ENCODE measurements around the gene RBM33.

RBM33 gene

GRCh38 chr7:155745737-155746136 lies 101.3 kb downstream of the RBM33 start:
- no peak for DNase-seq (ENCODE audit: low read depth in 2 of 2)

- DNase-seq (ENCODE audit: low read depth in 2 of 2), result no peak
Observed at GRCh38 chr7:155746188-155746587, 101.7 kb downstream of the RBM33 start.

GRCh38 chr7:155747209-155747608 lies 102.7 kb downstream of the RBM33 start:
- DNase-seq (ENCODE audit: low read depth in 2 of 2), result no peak

- no peak for DNase-seq (ENCODE audit: low read depth in 2 of 2)
Observed at GRCh38 chr7:155749578-155749977, 105.1 kb downstream of the RBM33 start.

- no peak for DNase-seq (ENCODE audit: low read depth in 2 of 2)
Observed at GRCh38 chr7:155750255-155751125, 106.0 kb downstream of the RBM33 start.

GRCh38 chr7:155751409-155751808 lies 106.9 kb downstream of the RBM33 start:
- no peak for DNase-seq (ENCODE audit: low read depth in 2 of 2)

GRCh38 chr7:155752756-155753445 lies 108.4 kb downstream of the RBM33 start:
- no peak for DNase-seq (ENCODE audit: low read depth in 2 of 2)

- no peak for DNase-seq (ENCODE audit: low read depth in 2 of 2)
Observed at GRCh38 chr7:155753446-155753965, 109.0 kb downstream of the RBM33 start.

GRCh38 chr7:155754165-155754564 lies 109.7 kb downstream of the RBM33 start:
- no peak for DNase-seq (ENCODE audit: low read depth in 2 of 2)

- no peak for DNase-seq (ENCODE audit: low read depth in 2 of 2)
Observed at GRCh38 chr7:155755026-155755425, 110.6 kb downstream of the RBM33 start.

- no peak for DNase-seq (ENCODE audit: low read depth in 2 of 2)
Observed at GRCh38 chr7:155756322-155756721, 111.9 kb downstream of the RBM33 start.

GRCh38 chr7:155758348-155758747 lies 113.9 kb downstream of the RBM33 start:
- no peak for DNase-seq (ENCODE audit: low read depth in 2 of 2)

- no peak for DNase-seq (ENCODE audit: low read depth in 2 of 2)
Observed at GRCh38 chr7:155759740-155760430, 115.4 kb downstream of the RBM33 start.

GRCh38 chr7:155761162-155761561 lies 116.7 kb downstream of the RBM33 start:
- no peak for DNase-seq (ENCODE audit: low read depth in 2 of 2)

GRCh38 chr7:155762036-155762435 lies 117.6 kb downstream of the RBM33 start:
- DNase-seq (ENCODE audit: low read depth in 2 of 2), result no peak

GRCh38 chr7:155762655-155763054 lies 118.2 kb downstream of the RBM33 start:
- DNase-seq (ENCODE audit: low read depth in 2 of 2), result no peak

- no peak for DNase-seq (ENCODE audit: low read depth in 2 of 2)
Observed at GRCh38 chr7:155763122-155763521, 118.7 kb downstream of the RBM33 start.

GRCh38 chr7:155763691-155764437 lies 119.4 kb downstream of the RBM33 start:
- peak; percentile 29 to 56 for DNase-seq (ENCODE audit: low read depth in 2 of 2)

- DNase-seq (ENCODE audit: low read depth in 2 of 2), result peak; percentile 38 to 48
Observed at GRCh38 chr7:155764438-155764793, 120.0 kb downstream of the RBM33 start.

GRCh38 chr7:155765458-155765857 lies 121.0 kb downstream of the RBM33 start:
- DNase-seq (ENCODE audit: low read depth in 2 of 2), result no peak

GRCh38 chr7:155766386-155766785 lies 121.9 kb downstream of the RBM33 start:
- no peak for DNase-seq (ENCODE audit: low read depth in 2 of 2)

All from stimulated activated CD4-positive, alpha-beta T cell treated with anti-CD3 and anti-CD28 coated beads, Interleukin-4, amount 100 ng/mL, for 48 hours (primary cell).